HG03159 (cell line): Measurements from ENCODE around the gene WNT5A.

ENCODE experiments used
- ATAC-seq: cut with Tn5 transposase; IDR thresholded peaks from one replicate; pipeline ENCODE4 v1.9.1; 2021; ENCODE audit warnings: mild to moderate bottlenecking, moderate library complexity; ENCODE audit not compliant: unreplicated experiment

Gene WNT5A

DNA sequence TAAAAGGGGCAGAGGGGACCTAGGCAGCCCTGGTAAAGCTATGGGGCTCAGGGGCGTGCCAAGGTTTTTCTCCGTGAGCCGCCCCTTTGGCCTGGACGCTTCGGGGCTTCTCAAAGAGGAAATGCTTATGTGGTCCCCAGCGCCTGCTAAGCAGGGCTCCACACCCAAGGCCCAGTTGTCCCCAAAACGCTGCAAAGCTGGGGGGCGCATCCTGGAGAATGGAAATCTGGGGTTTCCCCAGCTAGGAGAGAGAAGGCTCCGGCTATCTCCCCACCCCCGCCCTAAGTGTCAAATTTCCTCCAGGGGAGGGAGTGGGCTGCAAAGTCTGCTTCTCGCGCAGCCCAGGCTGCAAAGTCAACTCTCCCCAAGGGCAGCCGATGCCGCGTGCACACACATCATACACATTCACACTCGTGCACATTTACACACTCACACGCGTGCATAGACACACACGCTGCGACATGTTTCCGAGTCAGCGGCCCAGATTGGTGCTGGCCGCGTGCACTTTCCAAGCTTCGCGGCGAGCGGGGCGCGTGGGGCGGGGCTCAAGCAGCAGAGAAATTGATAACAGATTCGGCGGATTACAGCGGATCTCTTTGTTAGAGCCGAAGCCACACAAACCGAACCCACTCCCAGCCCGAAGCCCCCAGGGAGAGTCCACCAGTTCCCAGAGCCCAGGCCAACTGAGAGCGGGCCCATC is 4.5 kb downstream of the WNT5A start:
- ATAC-seq: no peak

DNA sequence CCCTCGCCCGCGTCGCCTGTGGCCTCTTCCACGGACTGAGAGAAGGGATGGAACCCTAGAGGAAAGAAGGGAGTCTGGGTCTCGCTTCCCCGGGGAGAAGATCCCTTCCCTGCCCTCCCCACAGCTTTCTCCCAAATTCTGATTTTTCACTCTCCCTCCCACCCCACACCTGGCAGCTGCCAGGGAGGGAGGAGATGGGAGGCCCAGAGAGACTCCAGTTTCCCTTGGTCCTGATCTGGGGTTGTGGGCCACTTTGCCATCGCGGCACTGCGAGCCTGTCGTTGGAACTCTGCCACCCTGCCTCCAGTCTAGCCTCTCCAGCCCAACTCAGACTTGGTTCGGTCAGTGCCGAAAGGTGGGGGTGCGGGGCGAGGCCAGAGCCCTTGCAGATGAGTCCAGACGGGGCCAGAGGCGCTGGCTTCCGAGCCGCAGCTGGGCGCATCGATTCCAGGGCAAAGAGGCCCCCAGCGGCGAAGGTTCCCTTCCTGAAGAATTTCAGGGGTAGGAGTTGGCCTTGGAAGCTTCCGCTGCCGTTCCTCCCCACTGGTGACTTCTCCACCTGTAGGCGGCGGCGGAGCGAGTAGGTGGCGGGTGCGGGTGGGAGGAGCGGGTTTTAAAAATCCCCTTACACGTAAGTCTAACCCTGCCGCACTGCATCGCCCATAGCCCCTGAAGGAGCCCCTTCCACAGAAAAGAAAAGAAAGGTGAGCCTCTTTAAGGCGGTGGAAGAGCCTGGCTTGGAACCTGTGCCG is 5.2 kb downstream of the WNT5A start:
- no peak for ATAC-seq

DNA sequence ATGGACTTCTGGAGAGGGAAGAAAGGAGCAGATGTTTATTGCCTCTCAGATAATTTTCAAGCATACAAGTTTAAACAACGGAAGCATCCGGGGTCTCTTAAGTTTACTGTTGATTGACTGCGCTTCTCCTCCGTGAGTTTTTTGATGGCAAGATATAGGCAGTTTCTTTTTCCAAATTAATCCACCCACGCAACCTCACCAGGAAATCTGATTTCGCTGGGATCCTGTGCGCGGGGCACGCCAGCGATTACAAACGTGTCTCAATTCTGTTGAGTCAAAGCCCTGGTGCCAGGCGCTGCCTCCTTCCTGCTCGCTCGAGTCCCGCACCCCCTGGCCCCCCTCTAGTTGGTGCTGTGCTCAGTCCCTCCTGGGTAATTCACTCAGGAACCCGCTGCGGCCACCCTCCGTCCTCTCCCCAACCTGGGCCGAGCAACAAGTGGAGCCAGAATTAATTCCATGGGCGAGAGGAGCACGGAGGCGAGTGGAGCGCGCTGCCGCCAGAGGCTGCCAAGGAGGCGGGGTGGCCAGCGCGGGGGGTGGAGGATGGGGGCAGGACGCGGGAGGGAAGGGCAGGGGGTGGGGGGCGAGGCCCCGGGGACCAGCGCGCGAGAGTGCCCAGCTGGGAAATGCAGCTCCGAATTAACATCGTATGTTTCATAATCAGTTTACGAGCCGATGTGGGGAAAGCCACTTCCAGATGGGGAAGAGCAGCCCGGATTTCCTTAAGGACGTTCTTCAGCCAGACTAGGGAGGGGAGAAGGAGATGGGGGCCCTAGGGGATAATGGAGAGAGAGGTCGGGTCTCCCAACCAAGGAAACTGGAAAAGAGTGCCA is 6.0 kb downstream of the WNT5A start:
- ATAC-seq: no peak

DNA sequence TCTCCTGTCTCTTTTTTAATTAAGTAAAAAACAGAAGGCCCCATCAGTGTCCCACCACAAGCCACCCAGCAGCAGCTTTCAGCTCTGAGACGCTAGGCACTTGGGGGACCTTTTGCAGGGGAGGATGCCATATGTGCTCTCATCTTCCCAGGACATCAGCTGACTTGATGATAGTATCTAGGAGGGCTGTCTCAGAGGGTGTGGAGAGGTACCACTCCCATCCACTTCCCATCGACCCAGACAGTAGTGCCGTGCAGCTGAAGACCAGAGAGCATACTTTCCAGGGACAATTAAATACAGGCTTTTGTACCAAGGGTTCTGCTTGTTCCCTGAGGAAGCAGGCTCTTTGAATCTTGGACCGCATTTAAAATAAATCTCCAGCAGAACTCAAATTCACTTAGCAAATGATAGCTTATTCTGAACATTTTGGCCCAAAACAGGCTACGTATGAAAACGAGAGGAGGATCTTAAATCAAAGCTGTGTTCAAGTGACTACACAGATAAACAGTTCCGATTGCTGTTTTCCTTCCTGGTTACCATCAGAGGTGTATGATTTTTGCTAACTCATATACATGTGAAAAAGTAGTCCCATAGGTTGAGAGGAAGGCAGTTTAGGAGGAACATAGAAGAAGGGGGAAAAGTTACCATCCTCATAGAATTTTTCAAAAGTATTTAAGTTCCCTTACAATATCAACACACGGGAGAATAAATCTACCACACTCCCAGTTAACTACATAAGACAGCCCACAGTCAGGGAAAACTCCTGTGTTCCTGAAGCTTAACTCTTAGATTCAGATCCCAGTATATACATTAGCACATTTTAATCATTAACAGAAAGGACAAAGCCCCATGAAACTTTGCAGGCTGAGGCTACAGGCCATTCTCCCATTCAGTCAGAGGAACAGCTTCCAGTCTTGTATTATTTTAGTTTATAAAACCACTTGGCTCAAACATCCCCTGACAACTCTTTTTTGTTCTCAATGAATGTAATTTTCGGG is 9.5 kb downstream of the WNT5A start:
- ATAC-seq: no peak

DNA sequence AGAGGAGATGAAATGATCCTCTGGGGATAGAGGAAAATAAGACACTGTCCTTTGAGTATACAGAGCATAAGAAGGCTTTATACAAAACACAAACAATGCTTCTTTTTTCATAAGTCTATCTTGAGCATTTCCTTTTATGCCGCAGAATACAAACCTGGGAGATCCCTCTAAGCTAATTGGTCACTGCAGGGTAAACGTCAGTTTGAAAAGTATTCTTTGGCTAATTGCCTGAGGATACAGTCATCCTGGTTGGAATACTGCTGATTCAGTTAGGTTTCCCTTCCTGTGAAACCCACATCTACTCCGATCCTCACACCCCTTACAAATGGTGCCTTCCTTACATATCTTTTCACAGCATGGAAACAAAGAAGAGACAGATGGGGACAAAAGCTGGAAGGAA is 10.6 kb downstream of the WNT5A start:
- no peak for ATAC-seq

DNA sequence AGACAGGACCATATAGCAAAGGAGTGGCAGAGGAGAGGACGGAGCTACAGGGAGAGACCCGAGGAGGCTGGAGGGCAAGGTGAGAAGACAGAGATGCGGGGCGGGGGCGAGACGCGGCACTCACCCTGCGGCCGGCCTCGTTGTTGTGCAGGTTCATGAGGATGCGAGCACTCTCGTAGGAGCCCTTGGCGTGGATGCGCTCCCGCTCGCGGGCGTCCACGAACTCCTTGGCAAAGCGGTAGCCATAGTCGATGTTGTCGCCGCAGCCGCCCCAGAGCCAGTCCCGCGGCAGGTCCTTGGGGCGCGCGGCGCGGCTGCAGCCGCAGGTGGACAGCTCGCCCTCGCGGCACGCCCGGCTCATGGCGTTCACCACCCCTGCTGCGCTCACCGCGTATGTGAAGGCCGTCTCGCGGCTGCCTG is 12.9 kb downstream of the WNT5A start:
- no peak for ATAC-seq

DNA sequence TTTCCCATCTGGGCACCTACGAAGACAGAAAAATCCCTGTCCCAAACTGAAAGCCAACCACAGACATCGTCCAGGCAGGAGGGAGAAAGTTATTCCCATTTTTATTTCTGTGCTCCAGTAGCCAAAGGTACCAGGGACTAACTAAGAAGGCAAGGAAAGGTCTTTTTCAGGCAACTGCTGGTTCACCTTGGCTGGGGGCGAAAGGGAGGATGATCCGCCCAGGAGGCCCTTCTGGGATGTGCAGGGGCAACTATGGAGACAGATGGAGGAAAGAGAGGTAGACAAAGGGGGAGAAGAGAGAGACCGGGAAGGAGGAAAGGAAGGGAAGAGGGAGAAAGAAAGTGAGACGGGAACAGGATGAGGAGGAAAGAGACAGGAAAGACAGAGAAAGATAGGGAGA is 13.3 kb downstream of the WNT5A start:
- ATAC-seq: no peak

DNA sequence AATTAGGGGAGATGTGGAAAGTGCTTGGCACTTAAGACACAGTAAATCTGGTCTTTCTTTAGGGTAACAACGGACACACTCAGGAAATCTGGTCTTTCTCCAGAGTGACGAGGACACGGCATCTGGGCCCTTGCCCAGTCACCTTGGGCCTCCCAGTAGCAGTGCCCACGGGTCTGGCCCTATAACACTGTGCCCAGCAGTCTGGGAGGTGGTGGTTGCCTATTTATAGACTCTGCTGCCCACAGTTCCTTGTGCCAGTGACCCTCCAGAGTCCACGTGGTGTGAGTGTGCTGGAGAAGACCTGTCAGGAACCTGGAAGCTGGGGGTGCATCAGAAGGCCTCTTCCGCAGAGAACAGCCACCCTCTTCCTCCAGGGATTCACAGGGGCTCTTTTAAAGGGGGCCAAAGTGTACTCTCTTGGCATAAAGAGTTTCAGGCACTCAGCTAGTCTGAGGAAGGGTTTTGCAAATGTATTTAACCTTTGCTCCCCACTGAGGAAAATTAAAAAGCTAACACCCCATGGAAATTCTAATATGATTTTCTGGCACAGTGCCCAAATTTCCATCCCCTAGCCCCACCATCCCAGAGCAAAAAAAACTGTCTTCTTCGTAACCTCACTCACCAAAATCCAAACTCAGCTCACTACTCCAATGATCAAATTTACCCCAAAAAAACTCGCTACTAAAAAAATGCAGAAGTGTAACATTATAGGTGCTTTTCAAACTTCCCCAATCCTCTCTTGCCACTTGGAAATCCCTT is 15.4 kb downstream of the WNT5A start:
- ATAC-seq: no peak

DNA sequence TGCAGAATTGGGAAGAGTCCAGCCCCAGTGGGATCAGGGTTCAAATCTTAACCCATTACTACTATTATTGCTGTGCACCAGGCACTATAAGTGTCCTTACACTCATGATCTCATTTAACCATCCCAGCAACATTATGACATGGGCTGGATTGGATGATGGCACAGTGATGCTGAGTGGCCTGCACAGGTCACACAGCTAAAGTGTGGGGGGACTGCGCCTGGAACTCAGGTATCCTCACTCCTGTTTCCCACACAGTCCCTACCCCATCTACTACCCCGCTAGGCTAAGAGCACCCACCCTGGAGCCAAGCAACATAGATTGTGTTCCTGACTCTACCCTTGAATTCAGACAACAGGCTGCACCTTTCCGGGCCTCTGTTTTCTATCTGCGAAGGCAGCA is 16.0 kb downstream of the WNT5A start:
- no peak for ATAC-seq

DNA sequence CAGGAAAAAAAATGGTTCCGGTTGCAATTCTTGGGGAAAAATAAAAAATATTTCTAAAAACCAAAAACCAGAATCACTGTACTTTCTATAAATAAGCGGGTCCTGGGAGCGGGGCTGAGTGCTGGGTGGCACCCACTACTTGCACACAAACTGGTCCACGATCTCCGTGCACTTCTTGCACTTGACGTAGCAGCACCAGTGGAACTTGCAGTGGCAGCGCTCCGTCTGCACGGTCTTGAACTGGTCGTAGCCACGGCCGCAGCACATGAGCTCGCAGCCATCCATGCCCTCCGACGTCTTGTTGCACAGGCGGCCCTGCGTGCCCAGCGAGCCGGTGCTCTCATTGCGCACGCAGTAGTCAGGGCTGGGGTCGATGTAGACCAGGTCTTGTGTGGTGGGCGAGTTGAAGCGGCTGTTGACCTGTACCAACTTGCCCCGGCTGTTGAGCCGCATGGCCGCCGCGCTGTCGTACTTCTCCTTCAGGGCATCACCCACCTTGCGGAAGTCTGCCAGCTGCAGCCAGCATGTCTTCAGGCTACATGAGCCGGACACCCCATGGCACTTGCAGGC is 17.1 kb downstream of the WNT5A start:
- ATAC-seq: no peak

DNA sequence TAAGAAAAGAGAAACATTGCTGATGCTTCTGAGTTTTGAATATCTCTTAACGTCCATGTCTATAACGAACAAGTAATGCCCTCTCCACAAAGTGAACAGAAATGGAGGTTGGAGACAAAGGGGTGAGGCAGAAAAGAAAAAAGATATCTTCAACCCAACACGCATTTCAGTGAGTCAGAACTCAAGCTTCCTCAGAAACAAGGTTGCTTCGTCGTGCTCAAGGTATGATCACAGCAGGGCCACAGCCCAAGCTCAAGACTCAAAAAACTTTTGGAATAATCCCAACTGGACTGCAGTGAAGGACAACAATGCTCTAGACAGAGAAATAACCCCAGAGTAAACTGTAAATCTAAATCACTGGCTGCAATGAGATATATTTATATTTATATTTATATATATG is 18.9 kb downstream of the WNT5A start:
- ATAC-seq: no peak

DNA sequence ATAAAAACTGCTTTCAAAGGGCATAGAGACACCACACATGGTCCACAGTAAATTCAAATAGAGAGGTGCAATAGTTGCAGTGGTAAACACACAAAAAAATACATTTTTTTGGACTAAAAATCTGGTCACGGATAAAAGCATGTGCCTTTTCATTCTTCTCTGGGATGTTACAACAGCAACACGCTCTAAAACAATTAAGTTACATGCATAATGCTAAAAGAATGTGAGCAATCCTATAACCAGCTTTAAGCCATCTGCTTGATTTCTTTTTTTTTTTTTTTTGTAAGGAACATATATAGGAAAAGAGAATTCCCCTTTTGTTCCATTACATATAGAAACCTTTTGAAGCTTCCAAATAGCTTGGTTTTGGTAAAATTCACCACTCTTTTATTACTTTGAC is 20.0 kb downstream of the WNT5A start:
- ATAC-seq: no peak

- ATAC-seq: no peak
Measured at GRCh38 chr3:55466526-55466925, 20.6 kb downstream of the WNT5A start.

GRCh38 chr3:55461896-55462295 is 25.2 kb downstream of the WNT5A start:
- no peak for ATAC-seq

- no peak for ATAC-seq
Measured at GRCh38 chr3:55459838-55460237, 27.3 kb downstream of the WNT5A start.

GRCh38 chr3:55458181-55458790 is 28.8 kb downstream of the WNT5A start:
- ATAC-seq: no peak

GRCh38 chr3:55455915-55456314 is 31.2 kb downstream of the WNT5A start:
- ATAC-seq: no peak

DNA sequence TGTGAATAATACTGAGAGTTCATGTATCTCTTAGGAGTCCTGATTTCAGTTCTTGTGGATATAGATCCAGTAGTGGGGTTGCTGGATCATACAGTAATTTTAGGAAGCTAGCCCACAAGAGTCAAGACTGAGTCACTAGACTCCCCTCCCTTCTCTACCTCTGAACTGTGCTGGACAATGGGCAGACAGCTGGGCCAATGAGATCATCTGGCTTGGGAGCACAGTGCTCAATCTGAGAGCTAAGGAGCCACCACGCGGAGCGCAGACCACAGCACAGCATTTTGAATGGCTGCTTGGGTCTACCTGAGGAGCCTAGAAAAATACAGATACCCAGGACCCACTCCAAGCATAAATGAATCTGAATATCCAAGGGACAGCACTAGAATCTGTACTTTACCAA is 32.5 kb downstream of the WNT5A start:
- ATAC-seq: no peak

GRCh38 chr3:55453886-55454496 is 33.1 kb downstream of the WNT5A start:
- ATAC-seq: no peak
